HepG2 (cell line): ENCODE results near the gene EPC1. TPM values are rescaled to one million over a fixed set of nuclear protein-coding genes. Genes with fewer than 3 reads are reported as not detected.
"Not testable (repeated sequence)": the region's sequence is repeated elsewhere in the genome, so short reads cannot be mapped to it uniquely, and the experiment has no call there.

Experiments used
- ATAC-seq: fragments of 200-7000 bp; cut with Tn5 transposase; 3 replicates; pipeline ENCODE4 v1.9.1; 2020; ENCODE audit warnings: mild to moderate bottlenecking, moderate library complexity
- BruUV-seq: library from RNA; stranded (reverse); fragments of 400-500 nt; replicated peaks from 2 replicates; lab custom pipeline; 2021; lab: Mats Ljungman, UMichigan
- CTCF ChIA-PET: fragments of 300-600 bp; formaldehyde crosslinking; extraction: SDS; loops from one replicate; lab custom pipeline; 2021; ENCODE audit warnings: low total read pairs, inconsistent platforms, low intra/inter-chr PET ratio; lab: Yijun Ruan, JAX
- POLR2A ChIA-PET: fragments of 350-600 bp; sonication (Branson Sonifier 250); formaldehyde crosslinking; loops from one replicate; lab custom pipeline; 2020; ENCODE audit warnings: antibody characterized with exemption, inconsistent platforms; lab: Yijun Ruan, JAX
- DNase-seq: peaks from one replicate; pipeline ENCODE4 v3.0.0-alpha.2; 2015; ENCODE audit warnings: low spot score
- FAIRE-seq: peaks from 3 replicates; lab custom pipeline; 2011; peaks lifted over from hg19 to GRCh38; lab: Jason Lieb, UNC
- H2AFZ ChIP-seq: one replicate; pipeline ENCODE4 v1.6.1; 2011; ENCODE audit warnings: low read length, inconsistent platforms
- H3K27ac ChIP-seq: fragments of 300-600 bp; 3 replicates; pipeline ENCODE4 v1.8.0; 2011; ENCODE audit warnings: mixed run types, mild to moderate bottlenecking, mixed read lengths, low read length, inconsistent platforms; ENCODE audit not compliant: insufficient read depth; ENCODE audit errors: extremely low read length
- H3K27me3 ChIP-seq, 2 experiments: fragments of 200-600 bp in 1 of 2; 2 replicates in 1 of 2; 3 replicates in 1 of 2; pipeline versions ENCODE4 v1.6.0 to v1.8.0; 2011; ENCODE audit warnings: low read length in 2 of 2, mild to moderate bottlenecking in 2 of 2, moderate library complexity in 2 of 2, inconsistent platforms in 1 of 2; ENCODE audit not compliant: insufficient read depth in 2 of 2, control insufficient read depth in 1 of 2
- H3K36me3 ChIP-seq, 2 experiments: fragments of 200-600 bp in 1 of 2; replicated peaks in 1 of 2; 2 replicates in 1 of 2; 3 replicates in 1 of 2; pipeline versions ENCODE4 v1.5.1 to v1.8.0; 2011; ENCODE audit warnings: low read length in 2 of 2, inconsistent platforms in 1 of 2; ENCODE audit not compliant: insufficient read depth in 2 of 2, control insufficient read depth in 1 of 2
- H3K4me1 ChIP-seq: 2 replicates; pipeline ENCODE4 v1.5.1; 2012; ENCODE audit warnings: low read length, inconsistent platforms; ENCODE audit not compliant: insufficient read depth
- H3K4me2 ChIP-seq: 2 replicates; pipeline ENCODE4 v1.6.0; 2011; ENCODE audit warnings: low read depth, low read length, inconsistent platforms
- H3K4me3 ChIP-seq, 3 experiments: fragments of 200-600 bp in 1 of 3; sonication (generic), shearing (Covaris generic) in 1 of 3; replicated peaks in 1 of 3; 2 replicates each; pipeline ENCODE4 v1.5.1; 2011 to 2016; ENCODE audit warnings: low read length in 3 of 3, inconsistent platforms in 2 of 3, low read depth in 2 of 3, mild to moderate bottlenecking in 2 of 3, control low read depth in 1 of 3, mixed read lengths in 1 of 3; ENCODE audit not compliant: insufficient read depth in 1 of 3
- H3K79me2 ChIP-seq: one replicate; pipeline ENCODE4 v1.6.1; 2011; ENCODE audit warnings: low read length, inconsistent platforms; ENCODE audit not compliant: insufficient read depth
- H3K9ac ChIP-seq: 2 replicates; pipeline ENCODE4 v1.6.0; 2011; ENCODE audit warnings: mild to moderate bottlenecking, low read depth, low read length, inconsistent platforms; ENCODE audit not compliant: insufficient read depth
- H3K9me3 ChIP-seq: 2 replicates; pipeline ENCODE4 v1.5.1; 2012; ENCODE audit warnings: mild to moderate bottlenecking, low read length
- H4K20me1 ChIP-seq: 2 replicates; pipeline ENCODE4 v1.6.0; 2011; ENCODE audit warnings: inconsistent platforms, mild to moderate bottlenecking, low read length, moderate library complexity; ENCODE audit not compliant: insufficient read depth
- DR1 ChIP-seq: sonication (generic); formaldehyde crosslinking; IDR thresholded peaks from 2 replicates; pipeline ENCODE4 v1.8.0; 2021; ENCODE audit warnings: mild to moderate bottlenecking, missing genetic modification reagents, inconsistent platforms
- SAFB2 ChIP-seq: sonication (generic); formaldehyde crosslinking; IDR thresholded peaks from 2 replicates; pipeline ENCODE4 v1.5.1; 2020; ENCODE audit warnings: missing genetic modification reagents, low read depth, mild to moderate bottlenecking, borderline replicate concordance
- U2AF2 ChIP-seq: fragments of 200-400 bp; formaldehyde crosslinking; IDR thresholded peaks from 2 replicates; pipeline ENCODE4 v1.6.1; 2017; ENCODE audit warnings: low read depth, mild to moderate bottlenecking, low read length
- ZNF138 ChIP-seq: sonication (generic); formaldehyde crosslinking; IDR thresholded peaks from 2 replicates; pipeline ENCODE4 v1.5.0; 2020; ENCODE audit warnings: mild to moderate bottlenecking, low read depth, missing genetic modification reagents
- WGBS: methylation state at CpG from one replicate; pipeline ENCODE4 v1.1.6; 2017; ENCODE audit warnings: low lambda C conversion rate; 5-methylcytosine and 5-hydroxymethylcytosine counted together
- in situ Hi-C: cut with HindIII; loops from 2 replicates; pipeline ENCODE4 v1.10.0; 2017; ENCODE audit warnings: low pct_unique_long_range_greater_than_20kb; ENCODE audit not compliant: extremely low pct_ligation_motif_present
- intact Hi-C: fragments of 100-400 bp; cut with micrococcal nuclease; formaldehyde crosslinking; loops from one replicate; pipeline ENCODE4 v1.10.0; 2022; ENCODE audit not compliant: unreplicated experiment
- polyA plus RNA-seq, 8 experiments: library from polyadenylated mRNA; depleted of rRNA in 3 of 8; stranded (reverse) in 7 of 8; unstranded in 1 of 8; fragments of >200 nt; fragmentation: Illumina TruSeq in 4 of 8; extraction: Trizol in 4 of 8; gene quantifications; 2 replicates each; pipeline versions ENCODE4 v1.2.1 to v1.2.3, GENCODE V29; 2011 to 2016; ENCODE audit warnings: low read depth in 4 of 8, missing spikeins in 1 of 8, mixed read lengths in 1 of 8; ENCODE audit not compliant: insufficient read depth in 1 of 8
- total RNA-seq, 5 experiments: library from RNA; depleted of rRNA; stranded (reverse); fragments of >200 nt; fragmentation: Illumina TruSeq; extraction: Trizol; gene quantifications; 2 replicates each; pipeline ENCODE4 v1.2.3, GENCODE V29; 2016; ENCODE audit warnings: low read depth in 1 of 5

The EPC1 gene
- total and polyA plus RNA-seq, 2 of the 13 experiments (the other 11 are each of a cell fraction or from before 2014, with no cell fraction given) = 28.7 to 44.2 TPM

- peaks cover 0 to 7% of the 10 kb centered on the region in 2 experiments; a peak in 2 of 5 replicates for H3K36me3 ChIP-seq
- peaks cover 73% of the 10 kb centered on the region for H3K79me2 ChIP-seq
- H3K4me3 ChIP-seq = no peak overlapping the region
- TF ChIP-seq DR1 (no peak), ZNF138 (CRISPR knock-in tag) (no peak), SAFB2 (no peak), U2AF2 (no peak)
- H3K9me3 ChIP-seq = no peaks in the 10 kb centered on the region
- in situ Hi-C loops (loop anchor here (5.0 kb wide), 1 partner anchor 109 kb away; no protein-coding TSS in a partner anchor), intact Hi-C loops (loop anchor here (2.0 kb wide), 1 partner anchor 109 kb away; no protein-coding TSS in a partner anchor)
- ATAC-seq (no peak), FAIRE-seq (no peak), DNase-seq (no peak)
- no peak overlapping the region for H3K9ac ChIP-seq
- no peak overlapping the region for H3K27ac ChIP-seq
- peaks cover 16% of the 10 kb centered on the region for H3K4me1 ChIP-seq
- H3K4me2 ChIP-seq = no peak overlapping the region
- no peaks in the 10 kb centered on the region; the same call in none of the 2 replicates for H4K20me1 ChIP-seq
- no peak overlapping the region for H2AFZ ChIP-seq
- no peaks in the 10 kb centered on the region for H3K27me3 ChIP-seq
- POLR2A ChIA-PET = no interaction called here
- no TSS peak for BruUV-seq
- CTCF ChIA-PET = no interaction called here
- WGBS = 98% methylated on average over 4 of the region's 4 CpGs
These were observed 19.2 kb upstream of the EPC1 start for GRCh38 chr10:32366111-32366510.

DNA sequence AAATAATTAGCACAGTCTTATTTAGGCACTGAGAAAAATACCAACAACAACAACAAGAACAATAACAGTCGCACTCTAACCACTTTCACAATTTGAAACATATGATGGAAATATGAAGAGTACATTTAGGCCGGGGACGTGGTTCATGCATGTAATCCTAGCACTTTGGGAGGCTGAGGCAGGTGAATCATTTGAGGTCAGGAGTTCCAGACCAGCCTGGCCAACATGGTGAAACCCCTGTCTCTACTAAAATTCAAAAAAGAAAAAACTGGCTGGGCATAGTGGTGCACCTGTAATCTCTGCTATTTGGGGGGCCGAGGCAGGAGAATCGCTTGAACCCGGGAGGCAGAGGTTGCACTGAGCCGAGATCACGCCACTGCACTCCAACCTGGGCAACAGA is 18.4 kb upstream of the EPC1 start:
- CTCF ChIA-PET, FAIRE-seq, H3K9ac ChIP-seq, H3K36me3 ChIP-seq, H2AFZ ChIP-seq, H3K4me2 ChIP-seq, H3K27me3 ChIP-seq, intact Hi-C loops, H3K27ac ChIP-seq, H3K4me3 ChIP-seq, DNase-seq, BruUV-seq, H3K9me3 ChIP-seq, H4K20me1 ChIP-seq, ATAC-seq: not testable (repeated sequence)
- POLR2A ChIA-PET = interaction anchor here (1.0 kb wide), 1 partner anchor 13 kb away, joined by 3 read pairs; no protein-coding TSS in a partner anchor
- WGBS = 96% methylated on average over 8 of the region's 8 CpGs
- Histone ChIP-seq H3K4me1 (peaks cover 23% of the 10 kb centered on the region), H3K79me2 (peaks cover 70% of the 10 kb centered on the region)
- in situ Hi-C loops = loop anchor here (5.0 kb wide), 1 partner anchor 108 kb away; no protein-coding TSS in a partner anchor
